ENCODE results near the gene FBXL7.

GRCh38 chr5:15821506-15821905 is 321.5 kb downstream of the FBXL7 start:
- TF ChIP-seq CTCF (IDR thresholded peaks at IDR 0.05; ENCODE audit: low read depth, low read length, poor library complexity, severe bottlenecking) (no peak), EZH2phosphoT487 (IDR thresholded peaks at IDR 0.05; ENCODE audit: borderline replicate concordance, low read length) (no peak)
